Measurements from ENCODE around the gene SLC7A8. TPM values are rescaled to one million over a fixed set of nuclear protein-coding genes. Genes with fewer than 3 reads are reported as not detected.

The SLC7A8 gene
- polyA plus RNA-seq, 1 donor (not counting 4 experiments of a cell fraction or from before 2014, with no cell fraction given) = 29.1 TPM

- DNase-seq (ENCODE audit: low read depth, low spot score) (no peak), FAIRE-seq (no peak)
- H3K27ac ChIP-seq (ENCODE audit: control insufficient read depth, insufficient read depth, low read length) = no peak overlapping the region
- H3K79me2 ChIP-seq (ENCODE audit: control insufficient read depth, insufficient read depth, low read length) = no peaks in the 10 kb centered on the region
- H4K20me1 ChIP-seq (ENCODE audit: control insufficient read depth, extremely low read depth, insufficient read depth, low read length) = no peaks in the 10 kb centered on the region
- no peaks in the 10 kb centered on the region for H3K9me3 ChIP-seq (ENCODE audit: control insufficient read depth, low read depth, low read length)
- no peak overlapping the region for H3K4me3 ChIP-seq (ENCODE audit: control insufficient read depth in 2 of 3, extremely low read depth in 1 of 3, insufficient read depth in 2 of 3, low read depth in 1 of 3, low read length in 3 of 3)
- peaks cover 30% of the 10 kb centered on the region for H3K4me1 ChIP-seq (ENCODE audit: control insufficient read depth, extremely low read depth, insufficient read depth, low read length)
- no peak overlapping the region for H3K4me2 ChIP-seq (ENCODE audit: control insufficient read depth, extremely low read depth, insufficient read depth, low read depth, low read length)
- no peak overlapping the region for H3K9ac ChIP-seq (ENCODE audit: control insufficient read depth, extremely low read depth, insufficient read depth, low read length)
- dilution Hi-C loops (cut with MboI; ENCODE audit: extremely low pct_ligation_motif_present, low sequenced_read_pairs) = no loop called here
- TF ChIP-seq EZH2 (IDR thresholded peaks at IDR 0.05; ENCODE audit: low read length) = no peak
- no peak for TF ChIP-seq CTCF (optimal IDR thresholded peaks at IDR 0.05 in 1 of 3, IDR thresholded peaks at IDR 0.05 in 1 of 3, conservative IDR thresholded peaks at IDR 0.05 in 1 of 3; ENCODE audit: extremely low read depth in 1 of 3, insufficient read depth in 2 of 3, low read length in 3 of 3)
- no peaks in the 10 kb centered on the region for H3K27me3 ChIP-seq (ENCODE audit: control insufficient read depth, extremely low read depth, insufficient read depth, low read length)
- no peaks in the 10 kb centered on the region for H3K9me1 ChIP-seq (ENCODE audit: control insufficient read depth, extremely low read depth, insufficient read depth, low read length)
- peaks cover 0 to 13% of the 10 kb centered on the region in 2 experiments for H3K36me3 ChIP-seq (ENCODE audit: control insufficient read depth in 2 of 2, extremely low read depth in 1 of 2, insufficient read depth in 2 of 2, low read length in 2 of 2)
- H2AFZ ChIP-seq (ENCODE audit: control insufficient read depth, low read length) = no peak overlapping the region
Measured at GRCh38 chr14:23168246-23168645, 15.2 kb downstream of the SLC7A8 start.

- Histone ChIP-seq H3K9me3 (ENCODE audit: control insufficient read depth, low read depth, low read length) (no peaks in the 10 kb centered on the region), H3K4me1 (ENCODE audit: control insufficient read depth, extremely low read depth, insufficient read depth, low read length) (peaks cover 22% of the 10 kb centered on the region), H3K36me3 (ENCODE audit: control insufficient read depth in 2 of 2, extremely low read depth in 1 of 2, insufficient read depth in 2 of 2, low read length in 2 of 2) (peaks cover 0 to 20% of the 10 kb centered on the region in 2 experiments), H2AFZ (ENCODE audit: control insufficient read depth, low read length) (no peak overlapping the region), H4K20me1 (ENCODE audit: control insufficient read depth, extremely low read depth, insufficient read depth, low read length) (no peaks in the 10 kb centered on the region), H3K9me1 (ENCODE audit: control insufficient read depth, extremely low read depth, insufficient read depth, low read length) (no peaks in the 10 kb centered on the region), H3K27ac (ENCODE audit: control insufficient read depth, insufficient read depth, low read length) (no peak overlapping the region), H3K9ac (ENCODE audit: control insufficient read depth, extremely low read depth, insufficient read depth, low read length) (no peak overlapping the region), H3K4me3 (ENCODE audit: control insufficient read depth in 2 of 3, extremely low read depth in 1 of 3, insufficient read depth in 2 of 3, low read depth in 1 of 3, low read length in 3 of 3) (no peak overlapping the region), H3K79me2 (ENCODE audit: control insufficient read depth, insufficient read depth, low read length) (no peaks in the 10 kb centered on the region), H3K27me3 (ENCODE audit: control insufficient read depth, extremely low read depth, insufficient read depth, low read length) (no peaks in the 10 kb centered on the region), H3K4me2 (ENCODE audit: control insufficient read depth, extremely low read depth, insufficient read depth, low read depth, low read length) (no peak overlapping the region)
- no peak for DNase-seq (ENCODE audit: low read depth, low spot score)
- FAIRE-seq = no peak
- TF ChIP-seq EZH2 (IDR thresholded peaks at IDR 0.05; ENCODE audit: low read length) = no peak
- TF ChIP-seq CTCF (optimal IDR thresholded peaks at IDR 0.05 in 1 of 3, IDR thresholded peaks at IDR 0.05 in 1 of 3, conservative IDR thresholded peaks at IDR 0.05 in 1 of 3; ENCODE audit: extremely low read depth in 1 of 3, insufficient read depth in 2 of 3, low read length in 3 of 3) = no peak
- dilution Hi-C loops (cut with MboI; ENCODE audit: extremely low pct_ligation_motif_present, low sequenced_read_pairs) = no loop called here
Measured at GRCh38 chr14:23167116-23167847, 16.2 kb downstream of the SLC7A8 start.

Measured in keratinocyte (primary cell).